H9 (cell line): ENCODE results near the gene CENPP. TPM values are rescaled to one million over a fixed set of nuclear protein-coding genes. Genes with fewer than 3 reads are reported as not detected.

Source experiments
- DNase-seq: peaks from one replicate; pipeline ENCODE4 v3.0.0-alpha.2; 2017
- H2AFZ ChIP-seq: one replicate; pipeline ENCODE4 v1.6.1; 2013; ENCODE audit warnings: mild to moderate bottlenecking, low read length, control low read depth, moderate library complexity
- H2AK5ac ChIP-seq: 2 replicates; pipeline ENCODE4 v1.6.1; 2013; ENCODE audit warnings: low read length, control low read depth, mixed read lengths; ENCODE audit not compliant: insufficient read length
- H2BK120ac ChIP-seq: one replicate; pipeline ENCODE4 v1.6.1; 2013; ENCODE audit warnings: low read depth, mild to moderate bottlenecking, low read length, control low read depth, inconsistent platforms; ENCODE audit not compliant: poor library complexity, severe bottlenecking
- H2BK12ac ChIP-seq: 2 replicates; pipeline ENCODE4 v1.6.1; 2013; ENCODE audit warnings: low read length, control low read depth, mixed read lengths, low read depth; ENCODE audit not compliant: insufficient read length
- H2BK15ac ChIP-seq: 2 replicates; pipeline ENCODE4 v1.6.1; 2013; ENCODE audit warnings: low read depth, low read length, control low read depth
- H2BK20ac ChIP-seq: one replicate; pipeline ENCODE4 v1.6.1; 2013; ENCODE audit warnings: low read depth, mild to moderate bottlenecking, low read length, control low read depth, inconsistent platforms; ENCODE audit not compliant: poor library complexity, severe bottlenecking
- H2BK5ac ChIP-seq: 2 replicates; pipeline ENCODE4 v1.6.1; 2013; ENCODE audit warnings: low read length, control low read depth, mixed read lengths; ENCODE audit not compliant: insufficient read length
- H3K14ac ChIP-seq: 2 replicates; pipeline ENCODE4 v1.6.1; 2013; ENCODE audit warnings: low read length, control low read depth; ENCODE audit not compliant: insufficient read depth
- H3K18ac ChIP-seq: 2 replicates; pipeline ENCODE4 v1.6.1; 2013; ENCODE audit warnings: low read depth, mild to moderate bottlenecking, mixed read lengths, low read length, control low read depth; ENCODE audit not compliant: insufficient read length
- H3K23ac ChIP-seq: 2 replicates; pipeline ENCODE4 v1.6.1; 2013; ENCODE audit warnings: low read length, control low read depth, mixed read lengths, low read depth; ENCODE audit not compliant: insufficient read length
- H3K23me2 ChIP-seq: 2 replicates; pipeline ENCODE4 v1.6.1; 2013; ENCODE audit warnings: low read depth, mild to moderate bottlenecking, mixed read lengths, low read length, control low read depth; ENCODE audit not compliant: insufficient read length, poor library complexity, severe bottlenecking
- H3K27ac ChIP-seq: 2 replicates; pipeline ENCODE4 v1.5.1; 2013; ENCODE audit warnings: low read length, control low read depth, mixed read lengths, low read depth; ENCODE audit not compliant: insufficient read length
- H3K27me3 ChIP-seq: 2 replicates; pipeline ENCODE4 v1.6.1; 2013; ENCODE audit warnings: low read length, control low read depth, inconsistent platforms; ENCODE audit not compliant: insufficient read depth
- H3K4ac ChIP-seq: 2 replicates; pipeline ENCODE4 v1.6.1; 2013; ENCODE audit warnings: low read depth, mild to moderate bottlenecking, control low read depth, inconsistent platforms, low read length, moderate library complexity
- H3K4me1 ChIP-seq: 2 replicates; pipeline ENCODE4 v1.6.1; 2013; ENCODE audit warnings: low read length, control low read depth, inconsistent platforms; ENCODE audit not compliant: insufficient read depth
- H3K4me2 ChIP-seq: 2 replicates; pipeline ENCODE4 v1.6.1; 2013; ENCODE audit warnings: low read length, control low read depth, mixed read lengths; ENCODE audit not compliant: insufficient read length, insufficient read depth
- H3K56ac ChIP-seq: 2 replicates; pipeline ENCODE4 v1.6.1; 2013; ENCODE audit warnings: low read depth, mild to moderate bottlenecking, mixed read lengths, low read length, control low read depth; ENCODE audit not compliant: insufficient read length
- H3K79me1 ChIP-seq: 2 replicates; pipeline ENCODE4 v1.6.1; 2013; ENCODE audit warnings: low read depth, mild to moderate bottlenecking, moderate library complexity, low read length, control low read depth, inconsistent platforms; ENCODE audit not compliant: insufficient read depth, poor library complexity, severe bottlenecking
- H3K79me2 ChIP-seq: 2 replicates; pipeline ENCODE4 v1.6.1; 2013; ENCODE audit warnings: low read length, control low read depth, inconsistent platforms; ENCODE audit not compliant: insufficient read depth
- H3K9ac ChIP-seq: 2 replicates; pipeline ENCODE4 v1.6.1; 2013; ENCODE audit warnings: low read length, control low read depth, mixed read lengths; ENCODE audit not compliant: insufficient read length; ENCODE audit errors: extremely low read depth
- H3K9me3 ChIP-seq: one replicate; pipeline ENCODE4 v1.6.1; 2013; ENCODE audit warnings: low read depth, low read length, inconsistent platforms; ENCODE audit not compliant: control insufficient read depth
- H3T11ph ChIP-seq: one replicate; pipeline ENCODE4 v1.6.1; 2013; ENCODE audit warnings: mild to moderate bottlenecking, low read length, control low read depth, inconsistent platforms
- H4K20me1 ChIP-seq: one replicate; pipeline ENCODE4 v1.6.1; 2013; ENCODE audit not compliant: control insufficient read depth, insufficient read length, insufficient read depth
- H4K5ac ChIP-seq: 2 replicates; pipeline ENCODE4 v1.6.1; 2013; ENCODE audit warnings: low read depth, mild to moderate bottlenecking, mixed read lengths, low read length, control low read depth; ENCODE audit not compliant: insufficient read length
- H4K8ac ChIP-seq: replicated peaks from 2 replicates; pipeline ENCODE4 v1.6.1; 2013; ENCODE audit warnings: low read length, control low read depth, mixed read lengths, low read depth; ENCODE audit not compliant: insufficient read length
- H4K91ac ChIP-seq: 2 replicates; pipeline ENCODE4 v1.6.1; 2013; ENCODE audit warnings: low read depth, mild to moderate bottlenecking, moderate library complexity, mixed read lengths, low read length, control low read depth; ENCODE audit not compliant: insufficient read length
- H3K27ac Mint-ChIP-seq, 3 experiments: 2 replicates in 2 of 3; 3 replicates in 1 of 3; pipeline ENCODE4 v1.8.0; 2020 to 2021; ENCODE audit warnings: mixed read lengths in 3 of 3, mild to moderate bottlenecking in 1 of 3, moderate library complexity in 1 of 3
- H3K27me3 Mint-ChIP-seq: 2 replicates; pipeline ENCODE4 v1.8.0; 2021; ENCODE audit warnings: low read depth, mild to moderate bottlenecking, moderate library complexity, mixed read lengths
- H3K36me3 Mint-ChIP-seq, 3 experiments: 2 replicates in 2 of 3; 3 replicates in 1 of 3; pipeline ENCODE4 v1.8.0; 2020 to 2021; ENCODE audit warnings: low read depth in 3 of 3, mixed read lengths in 3 of 3; ENCODE audit not compliant: insufficient read depth in 1 of 3
- H3K4me1 Mint-ChIP-seq, 2 experiments: 2 replicates each; pipeline ENCODE4 v1.8.0; 2020; ENCODE audit warnings: mixed read lengths in 2 of 2
- H3K4me3 Mint-ChIP-seq, 2 experiments: 2 replicates in 1 of 2; 3 replicates in 1 of 2; pipeline ENCODE4 v1.8.0; 2020 to 2021; ENCODE audit warnings: mild to moderate bottlenecking in 2 of 2, mixed read lengths in 2 of 2, moderate library complexity in 1 of 2
- H3K9me3 Mint-ChIP-seq, 2 experiments: 2 replicates in 1 of 2; 3 replicates in 1 of 2; pipeline ENCODE4 v1.8.0; 2020; ENCODE audit warnings: mild to moderate bottlenecking in 2 of 2, mixed read lengths in 2 of 2, moderate library complexity in 1 of 2
- WGBS: extraction: QIAGEN DNeasy Blood & Tissue Kit; methylation state at CpG from one replicate; pipeline ENCODE4 v1.1.7; 2013; ENCODE audit warnings: missing lambda C conversion rate, low lambda C conversion rate, mixed read lengths; ENCODE audit not compliant: insufficient read length; ENCODE audit errors: extremely low coverage; 5-methylcytosine and 5-hydroxymethylcytosine counted together
- total RNA-seq: library from RNA; stranded (reverse); gene quantifications from 2 replicates; pipeline ENCODE4 v1.2.1, GENCODE V29; 2021
- TF ChIP-seq, protein P1 (sequence below): fragments of 200-600 bp; sonication (generic); conservative IDR thresholded peaks from 3 replicates; pipeline ENCODE4 v1.8.0; 2021; ENCODE audit warnings: antibody characterized with exemption, mild to moderate bottlenecking

The CENPP gene
- total RNA-seq, 1 experiment from 2014 or later = 9.1 TPM

DNA sequence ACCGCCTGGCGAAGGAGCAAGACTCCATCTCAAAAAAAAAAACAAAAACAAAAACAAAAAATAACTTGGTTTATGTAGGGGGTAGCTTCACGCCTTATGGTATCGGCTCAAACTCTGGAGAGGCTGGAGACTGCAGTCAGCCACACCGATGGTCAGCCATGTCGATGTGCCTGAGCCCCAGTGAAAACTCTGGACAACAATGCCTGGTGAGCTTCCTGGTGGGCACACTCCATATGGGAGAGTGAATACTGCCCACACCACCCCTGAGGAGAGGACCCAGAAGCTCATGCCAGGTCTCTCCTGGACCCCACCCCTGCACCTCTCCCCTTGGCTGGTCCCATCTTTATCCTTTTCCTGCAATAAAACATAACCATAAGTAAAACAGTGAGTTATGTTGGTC is 324.5 kb downstream of the CENPP start:
- no peaks in the 10 kb centered on the region for H3K4me1 Mint-ChIP-seq

More for the DNA sequence above, 324.5 kb downstream of the CENPP start:
- Histone ChIP-seq H3K4ac (no peak overlapping the region), H3K9ac (no peak overlapping the region), H2BK120ac (no peak overlapping the region), H2BK15ac (no peak overlapping the region), H3T11ph (no peak overlapping the region), H2AFZ (no peak overlapping the region), H3K9me3 (no peaks in the 10 kb centered on the region), H3K23ac (no peak overlapping the region), H3K79me2 (no peaks in the 10 kb centered on the region), H3K27ac (no peak overlapping the region), H3K4me2 (no peak overlapping the region), H3K14ac (no peak overlapping the region), H4K5ac (no peak overlapping the region), H4K8ac (no peak overlapping the region), H3K23me2 (no peaks in the 10 kb centered on the region), H2BK20ac (no peak overlapping the region), H3K79me1 (no peaks in the 10 kb centered on the region), H2AK5ac (no peak overlapping the region), H4K91ac (no peak overlapping the region), H3K4me1 (no peaks in the 10 kb centered on the region), H4K20me1 (no peaks in the 10 kb centered on the region), H2BK12ac (no peak overlapping the region), H2BK5ac (no peak overlapping the region), H3K56ac (no peak overlapping the region), H3K18ac (no peak overlapping the region), H3K27me3 (no peaks in the 10 kb centered on the region)
- no peaks in the 10 kb centered on the region for H3K9me3 Mint-ChIP-seq
- H3K4me3 Mint-ChIP-seq = no peak overlapping the region
- peak overlapping the region in 1 of 3 experiments; percentile 64; a peak in 2 of 7 replicates for H3K27ac Mint-ChIP-seq
- TF ChIP-seq, protein P1, sequence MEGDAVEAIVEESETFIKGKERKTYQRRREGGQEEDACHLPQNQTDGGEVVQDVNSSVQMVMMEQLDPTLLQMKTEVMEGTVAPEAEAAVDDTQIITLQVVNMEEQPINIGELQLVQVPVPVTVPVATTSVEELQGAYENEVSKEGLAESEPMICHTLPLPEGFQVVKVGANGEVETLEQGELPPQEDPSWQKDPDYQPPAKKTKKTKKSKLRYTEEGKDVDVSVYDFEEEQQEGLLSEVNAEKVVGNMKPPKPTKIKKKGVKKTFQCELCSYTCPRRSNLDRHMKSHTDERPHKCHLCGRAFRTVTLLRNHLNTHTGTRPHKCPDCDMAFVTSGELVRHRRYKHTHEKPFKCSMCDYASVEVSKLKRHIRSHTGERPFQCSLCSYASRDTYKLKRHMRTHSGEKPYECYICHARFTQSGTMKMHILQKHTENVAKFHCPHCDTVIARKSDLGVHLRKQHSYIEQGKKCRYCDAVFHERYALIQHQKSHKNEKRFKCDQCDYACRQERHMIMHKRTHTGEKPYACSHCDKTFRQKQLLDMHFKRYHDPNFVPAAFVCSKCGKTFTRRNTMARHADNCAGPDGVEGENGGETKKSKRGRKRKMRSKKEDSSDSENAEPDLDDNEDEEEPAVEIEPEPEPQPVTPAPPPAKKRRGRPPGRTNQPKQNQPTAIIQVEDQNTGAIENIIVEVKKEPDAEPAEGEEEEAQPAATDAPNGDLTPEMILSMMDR = no peak
- no peaks in the 10 kb centered on the region for H3K27me3 Mint-ChIP-seq
- DNase-seq = peak; percentile 5
- no CpG with 5 or more reads among the region's 6 CpGs for WGBS
- peaks cover 29 to 52% (median 51%) of the 10 kb centered on the region in 3 experiments; a peak in 6 of 7 replicates for H3K36me3 Mint-ChIP-seq
